Loucy (cell line): Measurements from ENCODE around the gene CPEB3.

Source experiments
- H2AFZ ChIP-seq: fragments of 200-600 bp; sonication (generic); 2 replicates; pipeline ENCODE4 v1.6.0; 2016; ENCODE audit warnings: antibody characterized with exemption, mild to moderate bottlenecking, low read length, moderate library complexity
- H3F3A ChIP-seq: fragments of 200-600 bp; 2 replicates; pipeline ENCODE4 v1.6.0; 2016; ENCODE audit warnings: antibody characterized with exemption, low read depth, mild to moderate bottlenecking
- H3K27me3 ChIP-seq: fragments of 200-600 bp; sonication (generic); 2 replicates; pipeline ENCODE4 v1.6.1; 2014; ENCODE audit warnings: low read length, mild to moderate bottlenecking; ENCODE audit not compliant: insufficient read depth, poor library complexity, severe bottlenecking
- H3K36me3 ChIP-seq: fragments of 200-600 bp; sonication (generic); 2 replicates; pipeline ENCODE4 v1.6.1; 2016; ENCODE audit warnings: low read length; ENCODE audit not compliant: insufficient read depth
- H3K4me1 ChIP-seq: fragments of 200-600 bp; sonication (generic); 2 replicates; pipeline ENCODE4 v1.5.1; 2014; ENCODE audit warnings: low read length, mild to moderate bottlenecking; ENCODE audit not compliant: insufficient read depth, poor library complexity, severe bottlenecking
- H3K4me2 ChIP-seq: fragments of 200-600 bp; sonication (generic); 2 replicates; pipeline ENCODE4 v1.6.0; 2014; ENCODE audit warnings: antibody characterized with exemption, low read length, low read depth, mild to moderate bottlenecking; ENCODE audit not compliant: poor library complexity, severe bottlenecking
- H3K4me3 ChIP-seq: fragments of 200-600 bp; sonication (generic); 2 replicates; pipeline ENCODE4 v1.5.1; 2014; ENCODE audit warnings: low read length, mild to moderate bottlenecking, mixed read lengths; ENCODE audit not compliant: poor library complexity, severe bottlenecking
- H3K79me2 ChIP-seq: fragments of 200-600 bp; sonication (generic); 2 replicates; pipeline ENCODE4 v1.6.1; 2014; ENCODE audit warnings: low read length; ENCODE audit not compliant: insufficient read depth
- H3K9ac ChIP-seq: fragments of 200-600 bp; sonication (generic); 2 replicates; pipeline ENCODE4 v1.6.0; 2014; ENCODE audit warnings: mild to moderate bottlenecking, low read depth, low read length, moderate library complexity; ENCODE audit not compliant: poor library complexity, severe bottlenecking
- H3K9me2 ChIP-seq: fragments of 200-600 bp; sonication (generic); replicated peaks from 2 replicates; pipeline ENCODE4 v1.6.1; 2016; ENCODE audit warnings: low read depth, low read length, mixed read lengths
- H3K9me3 ChIP-seq: fragments of 200-600 bp; sonication (generic); 2 replicates; pipeline ENCODE4 v1.6.1; 2014; ENCODE audit warnings: mild to moderate bottlenecking, antibody characterized with exemption, low read length, low read depth; ENCODE audit not compliant: insufficient read depth
- H4K20me1 ChIP-seq: fragments of 200-600 bp; sonication (generic); 2 replicates; pipeline ENCODE4 v1.6.0; 2014; ENCODE audit warnings: antibody characterized with exemption, low read length, mild to moderate bottlenecking; ENCODE audit not compliant: insufficient read depth, poor library complexity, severe bottlenecking
- EZH2phosphoT487 ChIP-seq: fragments of 200-600 bp; IDR thresholded peaks from 2 replicates; pipeline ENCODE4 v1.6.1; 2018; ENCODE audit warnings: antibody characterized with exemption, mild to moderate bottlenecking, moderate library complexity, borderline replicate concordance
- TF ChIP-seq, protein P1 (sequence below): fragments of 200-600 bp; sonication (generic); conservative IDR thresholded peaks from 2 replicates; pipeline ENCODE4 v1.5.1; 2014; ENCODE audit warnings: mild to moderate bottlenecking, antibody characterized with exemption, low read length

Gene CPEB3

GRCh38 chr10:92150823-92151222, 140.1 kb downstream of the CPEB3 start:
- no peak overlapping the region for H3K4me2 ChIP-seq

GRCh38 chr10:92149261-92149660, 141.6 kb downstream of the CPEB3 start:
- Histone ChIP-seq H3K9ac (no peak overlapping the region), H3K9me3 (no peaks in the 10 kb centered on the region), H3K27me3 (no peaks in the 10 kb centered on the region), H3K4me3 (no peak overlapping the region), H3K79me2 (no peaks in the 10 kb centered on the region), H3K36me3 (no peaks in the 10 kb centered on the region), H2AFZ (no peak overlapping the region), H3K9me2 (no peaks in the 10 kb centered on the region), H3K4me2 (no peak overlapping the region), H3K4me1 (peaks cover 3% of the 10 kb centered on the region), H3F3A (no peaks in the 10 kb centered on the region), H4K20me1 (no peaks in the 10 kb centered on the region)
- TF ChIP-seq, protein P1, sequence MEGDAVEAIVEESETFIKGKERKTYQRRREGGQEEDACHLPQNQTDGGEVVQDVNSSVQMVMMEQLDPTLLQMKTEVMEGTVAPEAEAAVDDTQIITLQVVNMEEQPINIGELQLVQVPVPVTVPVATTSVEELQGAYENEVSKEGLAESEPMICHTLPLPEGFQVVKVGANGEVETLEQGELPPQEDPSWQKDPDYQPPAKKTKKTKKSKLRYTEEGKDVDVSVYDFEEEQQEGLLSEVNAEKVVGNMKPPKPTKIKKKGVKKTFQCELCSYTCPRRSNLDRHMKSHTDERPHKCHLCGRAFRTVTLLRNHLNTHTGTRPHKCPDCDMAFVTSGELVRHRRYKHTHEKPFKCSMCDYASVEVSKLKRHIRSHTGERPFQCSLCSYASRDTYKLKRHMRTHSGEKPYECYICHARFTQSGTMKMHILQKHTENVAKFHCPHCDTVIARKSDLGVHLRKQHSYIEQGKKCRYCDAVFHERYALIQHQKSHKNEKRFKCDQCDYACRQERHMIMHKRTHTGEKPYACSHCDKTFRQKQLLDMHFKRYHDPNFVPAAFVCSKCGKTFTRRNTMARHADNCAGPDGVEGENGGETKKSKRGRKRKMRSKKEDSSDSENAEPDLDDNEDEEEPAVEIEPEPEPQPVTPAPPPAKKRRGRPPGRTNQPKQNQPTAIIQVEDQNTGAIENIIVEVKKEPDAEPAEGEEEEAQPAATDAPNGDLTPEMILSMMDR, result no peak
- no peak for TF ChIP-seq EZH2phosphoT487

More at GRCh38 chr10:92150823-92151222, 140.1 kb downstream of the CPEB3 start:
- TF ChIP-seq, protein P1, result no peak
- no peak for TF ChIP-seq EZH2phosphoT487
- Histone ChIP-seq H4K20me1 (no peaks in the 10 kb centered on the region), H3K9ac (no peak overlapping the region), H3K4me3 (no peak overlapping the region), H3K9me2 (no peaks in the 10 kb centered on the region), H3K27me3 (no peaks in the 10 kb centered on the region), H3K36me3 (no peaks in the 10 kb centered on the region), H3F3A (no peaks in the 10 kb centered on the region), H3K9me3 (no peaks in the 10 kb centered on the region), H3K4me1 (peaks cover 2% of the 10 kb centered on the region), H3K79me2 (no peaks in the 10 kb centered on the region), H2AFZ (no peak overlapping the region)

GRCh38 chr10:92146781-92147180, 144.1 kb downstream of the CPEB3 start:
- Histone ChIP-seq H3K27me3 (no peaks in the 10 kb centered on the region), H3F3A (no peaks in the 10 kb centered on the region), H3K4me2 (no peak overlapping the region), H2AFZ (no peak overlapping the region), H3K9me2 (no peaks in the 10 kb centered on the region), H3K9me3 (no peaks in the 10 kb centered on the region), H3K9ac (no peak overlapping the region), H4K20me1 (no peaks in the 10 kb centered on the region), H3K4me3 (no peak overlapping the region), H3K36me3 (no peaks in the 10 kb centered on the region), H3K4me1 (peaks cover 3% of the 10 kb centered on the region), H3K79me2 (no peaks in the 10 kb centered on the region)
- TF ChIP-seq EZH2phosphoT487, result no peak
- TF ChIP-seq, protein P1, result no peak
